Panc1 (cell line): Measurements from ENCODE around the gene SLC25A12.

Experiments
- CTCF ChIP-seq: fragments of 450-650 bp; IDR thresholded peaks from 2 replicates; pipeline ENCODE4 v1.5.1; 2017; ENCODE audit warnings: mild to moderate bottlenecking
- POLR2AphosphoS5 ChIP-seq: IDR thresholded peaks from 2 replicates; pipeline ENCODE4 v1.6.1; 2012; ENCODE audit warnings: mild to moderate bottlenecking, low read depth, low read length, moderate library complexity
- REST ChIP-seq, 2 experiments: IDR thresholded peaks; 2 replicates each; pipeline ENCODE4 v1.6.1; 2011 to 2012; ENCODE audit warnings: low read depth in 2 of 2, control low read depth in 1 of 2, low read length in 1 of 2, mild to moderate bottlenecking in 1 of 2, moderate library complexity in 1 of 2; ENCODE audit not compliant: insufficient read depth in 1 of 2
- SIN3A ChIP-seq: IDR thresholded peaks from 2 replicates; pipeline ENCODE4 v1.6.1; 2012; ENCODE audit warnings: low read depth, mild to moderate bottlenecking, low read length, moderate library complexity, borderline replicate concordance; ENCODE audit not compliant: insufficient read depth

- TF ChIP-seq CTCF = no peak
- TF ChIP-seq SIN3A = no peak
- no peak for TF ChIP-seq POLR2AphosphoS5
- no peak for TF ChIP-seq REST (IDR thresholded peaks at IDR 0.05; ENCODE audit: insufficient read depth in 1 of 2, low read depth in 2 of 2, low read length in 1 of 2)
Measured at GRCh38 chr2:171789956-171790355, 104.1 kb downstream of the SLC25A12 start.
